Esophagus (tissue), 2 donors: Measurements from ENCODE around the gene ERC1. TPM values are rescaled to one million over a fixed set of nuclear protein-coding genes. Genes with fewer than 3 reads are reported as not detected.

Experiments used
- H3K27ac ChIP-seq, 2 donors: one replicate each; pipeline ENCODE4 v1.5.1; 2013; ENCODE audit warnings: low read depth in 2 of 2, mild to moderate bottlenecking in 2 of 2, inconsistent platforms in 1 of 2, low read length in 1 of 2, moderate library complexity in 1 of 2
- H3K27me3 ChIP-seq, 2 donors: one replicate each; pipeline ENCODE4 v1.6.1; 2013; ENCODE audit warnings: low read length in 2 of 2, control low read depth in 1 of 2, mild to moderate bottlenecking in 1 of 2; ENCODE audit not compliant: insufficient read depth in 2 of 2, control insufficient read depth in 1 of 2
- H3K36me3 ChIP-seq, 2 donors: one replicate each; pipeline ENCODE4 v1.6.1; 2013; ENCODE audit warnings: low read length in 1 of 2; ENCODE audit not compliant: control insufficient read depth in 2 of 2, insufficient read depth in 2 of 2
- H3K4me1 ChIP-seq, 2 donors: one replicate each; pipeline ENCODE4 v1.6.1; 2013; ENCODE audit warnings: low read length in 1 of 2; ENCODE audit not compliant: control insufficient read depth in 2 of 2, insufficient read depth in 2 of 2
- H3K4me3 ChIP-seq, 2 donors: one replicate each; pipeline ENCODE4 v1.5.1; 2013; ENCODE audit warnings: low read length in 2 of 2, mild to moderate bottlenecking in 2 of 2, low read depth in 1 of 2, moderate library complexity in 1 of 2
- H3K9me3 ChIP-seq, 2 donors: one replicate each; pipeline ENCODE4 v1.6.1; 2013; ENCODE audit warnings: mild to moderate bottlenecking in 2 of 2, low read depth in 1 of 2, low read length in 1 of 2, moderate library complexity in 1 of 2; ENCODE audit not compliant: control insufficient read depth in 2 of 2, insufficient read depth in 1 of 2
- WGBS, 2 donors: extraction: QIAGEN DNeasy Blood & Tissue Kit; methylation state at CpG; one replicate each; pipeline ENCODE4 v1.1.7; 2013; 5-methylcytosine and 5-hydroxymethylcytosine counted together
- polyA plus RNA-seq, 2 donors: library from polyadenylated mRNA; stranded (reverse); fragments of 200-250 nt; gene quantifications; one replicate each; pipeline ENCODE4 v1.2.3, GENCODE V29; 2013
- donor health status: healthy with polysubstance abuse.
- donor health status: Bipolar disorder and iron deficiency.

The ERC1 gene
- polyA plus RNA-seq, 2 donors: 6.4 to 8.7 TPM

DNA sequence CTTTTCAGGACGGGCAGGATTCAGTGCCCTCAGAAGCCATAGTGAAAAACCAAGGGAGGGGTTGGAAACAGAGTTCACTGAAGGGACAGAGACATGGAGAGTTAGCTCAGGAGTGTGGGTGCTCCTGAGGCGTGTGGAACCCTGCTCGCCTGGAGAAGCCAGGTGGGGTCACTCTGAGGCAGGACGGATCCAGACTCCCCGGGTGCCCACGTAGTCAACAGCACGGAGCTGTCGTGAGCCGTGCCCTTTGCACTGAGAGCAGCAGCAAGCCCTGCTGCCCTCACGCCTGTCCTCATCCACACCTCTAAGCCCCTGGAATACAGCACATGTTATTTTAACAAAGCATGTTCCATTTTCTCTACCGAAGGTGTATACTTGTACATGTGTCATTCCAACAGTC lies 488.6 kb downstream of the ERC1 start:
- Histone ChIP-seq H3K27me3 (no peaks in the 10 kb centered on the region), H3K36me3 (no peaks in the 10 kb centered on the region), H3K9me3 (no peaks in the 10 kb centered on the region), H3K4me1 (no peaks in the 10 kb centered on the region), H3K4me3 (no peak overlapping the region), H3K27ac (no peak overlapping the region)
- 95 to 96% methylated on average over 11 of the region's 11 CpGs for WGBS, 2 donors

DNA sequence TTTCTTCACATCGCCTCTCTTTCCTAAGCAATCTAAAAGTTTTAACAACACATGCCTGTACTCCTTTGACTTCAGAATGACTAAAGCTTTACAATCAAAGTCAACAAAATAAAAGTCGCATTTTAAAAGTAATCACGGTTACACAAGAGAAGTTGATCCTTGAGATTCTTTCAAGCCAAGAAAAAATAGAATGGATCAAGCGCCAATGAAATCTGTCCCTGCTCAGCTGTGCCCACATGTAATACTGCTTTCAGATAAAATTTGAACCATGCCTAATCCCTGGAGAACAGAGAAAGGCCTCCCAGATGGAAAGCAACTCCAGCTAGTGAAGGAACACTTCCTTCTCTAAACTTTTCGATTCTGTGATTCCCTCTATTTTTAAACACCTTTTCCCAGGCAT lies 490.3 kb downstream of the ERC1 start:
- H3K36me3 ChIP-seq: no peaks in the 10 kb centered on the region
- H3K4me1 ChIP-seq: no peaks in the 10 kb centered on the region
- WGBS, 2 donors: 66 to 68% methylated on average over 5 of the region's 5 CpGs
- no peaks in the 10 kb centered on the region for H3K9me3 ChIP-seq
- no peaks in the 10 kb centered on the region for H3K27me3 ChIP-seq
- H3K27ac ChIP-seq: no peak overlapping the region
- no peak overlapping the region for H3K4me3 ChIP-seq

DNA sequence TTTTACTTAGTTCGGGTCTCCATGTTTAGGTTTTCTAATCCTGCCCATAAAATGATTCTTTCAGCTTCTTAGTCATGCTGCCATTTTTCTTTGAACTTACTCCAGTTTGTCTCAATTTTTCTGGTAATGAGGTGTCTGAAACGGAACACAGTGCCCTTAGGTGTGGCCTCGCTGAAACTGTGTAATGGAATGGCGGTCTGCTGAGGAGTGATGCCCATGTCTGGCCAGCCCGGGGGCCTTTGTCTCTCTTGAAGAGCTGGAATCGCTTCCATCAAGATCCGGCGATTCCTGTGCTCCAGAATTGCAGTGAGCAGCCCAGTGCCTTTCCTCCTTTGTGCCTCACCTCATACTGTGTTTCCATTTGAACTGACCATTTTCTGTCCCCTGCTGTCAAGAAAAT lies 490.9 kb downstream of the ERC1 start:
- Histone ChIP-seq H3K4me1 (no peaks in the 10 kb centered on the region), H3K27me3 (no peaks in the 10 kb centered on the region), H3K36me3 (no peaks in the 10 kb centered on the region), H3K4me3 (no peak overlapping the region), H3K27ac (no peak overlapping the region), H3K9me3 (no peaks in the 10 kb centered on the region)
- 83 to 89% methylated on average over 8 of the region's 8 CpGs for WGBS, 2 donors

DNA sequence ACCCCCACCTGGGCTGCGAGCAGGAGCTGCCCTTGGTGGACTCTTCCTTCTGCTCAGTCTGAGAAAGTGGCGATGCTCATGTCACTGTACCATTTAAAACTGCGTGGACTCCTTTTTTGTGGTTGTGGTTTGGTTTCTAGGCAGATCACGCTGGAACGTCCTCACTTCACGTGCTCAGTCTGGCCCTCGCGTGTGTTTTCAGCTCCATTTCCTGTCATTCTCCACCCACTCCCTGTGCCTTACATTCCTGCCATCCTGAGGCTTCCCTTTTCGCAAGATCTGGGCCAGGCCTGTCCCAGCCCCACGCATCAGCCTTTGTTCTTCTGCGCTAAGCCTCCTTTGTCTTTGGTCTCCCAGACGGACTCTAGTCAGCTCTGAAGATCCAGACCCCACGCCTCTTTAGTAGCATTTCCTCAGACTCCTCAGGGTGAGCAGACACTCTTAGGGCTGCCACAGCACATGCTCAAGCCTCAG lies 497.9 kb downstream of the ERC1 start:
- no peaks in the 10 kb centered on the region for H3K27me3 ChIP-seq
- H3K27ac ChIP-seq: no peak overlapping the region
- WGBS, 2 donors: 61 to 64% methylated on average over 13 of the region's 13 CpGs
- no peaks in the 10 kb centered on the region for H3K4me1 ChIP-seq
- H3K36me3 ChIP-seq: peaks cover 8 to 24% of the 10 kb centered on the region in 2 donors
- no peaks in the 10 kb centered on the region for H3K9me3 ChIP-seq
- H3K4me3 ChIP-seq: no peak overlapping the region

DNA sequence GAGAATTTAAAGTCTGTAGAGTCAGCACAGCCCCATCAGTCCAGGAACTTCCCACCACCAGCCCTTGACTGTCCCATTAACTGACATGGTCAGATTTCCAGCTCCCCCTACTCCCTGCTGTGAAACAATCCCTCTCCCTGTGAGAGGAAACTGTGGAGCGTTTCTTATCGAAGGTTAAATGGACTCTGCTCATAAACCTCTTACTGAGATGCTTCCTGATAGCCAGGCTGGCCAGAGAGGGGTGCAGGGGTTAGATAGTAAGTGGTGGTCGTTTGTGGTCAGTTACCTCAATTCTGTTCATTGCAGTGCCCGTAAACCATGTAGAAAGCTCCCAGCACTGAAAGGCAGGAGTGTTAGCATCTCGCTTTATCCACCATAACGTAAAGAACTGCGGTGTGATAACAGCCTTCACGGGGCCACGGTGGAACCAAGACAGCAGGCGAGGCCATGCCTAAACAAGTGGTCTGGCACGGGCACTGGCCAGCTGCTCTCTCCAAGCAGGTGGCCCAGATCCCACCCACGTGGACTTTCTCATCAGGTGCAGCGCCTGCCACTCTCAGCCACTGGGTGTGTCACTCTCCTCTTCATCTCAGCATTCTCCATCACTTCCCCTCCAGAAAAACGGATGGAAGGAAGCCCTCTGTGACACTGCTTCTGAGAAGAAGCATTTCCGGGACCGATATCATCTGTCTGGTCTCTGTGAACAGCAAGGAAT lies 501.1 kb downstream of the ERC1 start:
- 82 to 85% methylated on average over 16 of the region's 16 CpGs for WGBS, 2 donors
- H3K27me3 ChIP-seq: no peaks in the 10 kb centered on the region
- peaks cover 3 to 6% of the 10 kb centered on the region in 2 donors for H3K4me1 ChIP-seq
- H3K9me3 ChIP-seq: no peaks in the 10 kb centered on the region
- H3K36me3 ChIP-seq: peaks cover 8 to 24% of the 10 kb centered on the region in 2 donors
- no peak overlapping the region for H3K4me3 ChIP-seq
- H3K27ac ChIP-seq: no peak overlapping the region

DNA sequence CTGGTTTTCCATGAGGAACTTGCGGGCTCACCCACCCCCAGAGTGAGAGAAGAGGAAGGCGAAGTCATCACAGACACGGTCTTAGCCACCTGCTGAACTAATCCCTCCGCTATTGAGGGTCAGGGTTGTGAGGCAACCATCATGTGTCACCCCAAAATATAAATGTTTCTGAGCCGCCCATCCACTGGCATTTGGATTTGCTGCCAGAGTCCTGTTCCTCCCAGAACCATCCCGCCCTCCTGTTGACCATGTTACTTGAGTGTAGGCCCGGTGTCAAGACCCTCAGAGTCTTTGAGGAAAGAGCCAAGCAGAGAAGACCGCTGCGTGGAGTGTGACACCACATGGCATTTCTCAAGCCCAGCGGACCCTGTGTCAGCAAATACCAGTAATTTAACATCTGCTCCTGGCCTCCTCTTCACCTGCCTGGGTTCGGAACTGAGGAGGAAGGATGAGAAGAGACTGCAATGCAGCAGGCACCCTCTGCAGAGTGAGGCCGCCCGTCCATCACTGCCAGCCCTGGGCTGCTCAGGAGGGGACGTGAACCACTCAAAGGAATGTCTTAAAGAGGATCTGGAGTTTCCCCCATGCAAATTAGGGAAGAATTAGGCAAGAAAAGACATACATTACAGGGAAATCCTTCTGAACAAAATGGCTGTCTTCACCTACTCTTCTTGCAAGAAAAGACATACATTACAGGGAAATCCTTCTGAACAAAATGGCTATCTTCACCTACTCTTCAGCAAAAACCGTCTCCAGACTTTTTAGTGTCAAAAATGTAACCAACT lies 502.9 kb downstream of the ERC1 start:
- Histone ChIP-seq H3K4me1 (peaks cover 3 to 6% of the 10 kb centered on the region in 2 donors), H3K27me3 (no peaks in the 10 kb centered on the region), H3K27ac (no peak overlapping the region), H3K4me3 (no peak overlapping the region), H3K9me3 (no peaks in the 10 kb centered on the region), H3K36me3 (peaks cover 8 to 23% of the 10 kb centered on the region in 2 donors)
- 95 to 96% methylated on average over 15 of the region's 15 CpGs for WGBS, 2 donors

DNA sequence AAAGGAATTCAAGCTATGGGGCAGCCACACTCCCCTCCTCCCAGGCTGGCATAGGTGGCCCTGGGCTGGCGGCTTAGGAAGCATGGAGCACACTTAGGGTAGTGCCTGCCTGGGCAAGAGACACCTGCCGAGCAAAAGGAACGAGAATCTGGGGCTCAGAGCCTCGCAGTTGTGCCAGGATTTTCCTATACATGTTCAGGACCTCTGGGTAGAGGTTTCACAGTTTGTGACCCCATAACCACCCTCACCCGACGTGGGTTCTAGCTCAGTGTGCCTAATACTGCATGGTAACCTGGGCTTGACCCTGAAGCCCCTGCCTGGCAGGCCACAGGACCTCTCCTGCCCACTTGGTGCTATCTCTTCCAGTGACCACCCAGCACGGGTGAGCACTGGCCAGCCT lies 503.8 kb downstream of the ERC1 start:
- Histone ChIP-seq H3K4me1 (peaks cover 3 to 6% of the 10 kb centered on the region in 2 donors), H3K27me3 (no peaks in the 10 kb centered on the region), H3K36me3 (peaks cover 8 to 21% of the 10 kb centered on the region in 2 donors), H3K4me3 (no peak overlapping the region), H3K9me3 (no peaks in the 10 kb centered on the region), H3K27ac (no peak overlapping the region)
- 89 to 93% methylated on average over 7 of the region's 7 CpGs for WGBS, 2 donors

DNA sequence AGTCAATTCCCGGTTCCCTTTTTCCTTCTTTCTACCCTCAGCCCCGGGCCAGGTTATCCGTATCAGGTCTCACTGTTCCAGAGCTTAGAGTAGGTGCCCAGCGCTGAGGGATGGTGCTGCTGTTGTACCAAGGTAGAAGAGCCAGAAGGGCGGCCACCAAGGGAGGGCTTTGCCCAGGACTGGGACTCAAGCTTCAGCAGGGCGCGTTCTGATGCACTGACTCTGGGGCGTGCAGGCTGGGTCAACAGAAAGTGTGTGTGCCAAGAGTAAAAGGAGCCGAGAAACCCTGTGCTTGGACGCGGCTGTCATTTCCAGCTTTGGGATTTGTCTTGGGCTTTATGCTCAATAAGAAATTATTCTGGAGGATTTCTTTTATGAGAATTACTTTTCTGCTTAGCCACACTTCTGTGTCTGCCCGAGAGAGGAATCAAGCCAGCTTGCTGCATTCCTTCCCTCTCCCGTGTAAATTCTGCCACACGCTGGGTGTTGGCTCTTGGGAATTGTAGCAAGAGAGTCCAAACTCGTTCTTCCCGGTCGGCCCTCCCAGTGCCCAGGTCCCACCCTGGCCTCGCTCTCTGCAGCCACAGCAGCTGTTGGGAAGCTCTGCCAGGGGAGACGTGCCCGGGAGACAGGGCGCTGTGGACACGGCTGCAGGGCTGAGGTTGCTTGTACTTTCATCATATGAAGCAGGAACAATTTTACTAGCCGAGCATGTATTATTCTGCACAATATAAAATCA lies 505.3 kb downstream of the ERC1 start:
- Histone ChIP-seq H3K27me3 (no peaks in the 10 kb centered on the region), H3K36me3 (peaks cover 0 to 10% of the 10 kb centered on the region in 2 donors), H3K4me3 (no peak overlapping the region), H3K27ac (peak overlapping the region; percentile 55 to 57), H3K9me3 (no peaks in the 10 kb centered on the region), H3K4me1 (peaks cover 3 to 6% of the 10 kb centered on the region in 2 donors)
- 34 to 40% methylated on average over 23 of the region's 23 CpGs for WGBS, 2 donors

DNA sequence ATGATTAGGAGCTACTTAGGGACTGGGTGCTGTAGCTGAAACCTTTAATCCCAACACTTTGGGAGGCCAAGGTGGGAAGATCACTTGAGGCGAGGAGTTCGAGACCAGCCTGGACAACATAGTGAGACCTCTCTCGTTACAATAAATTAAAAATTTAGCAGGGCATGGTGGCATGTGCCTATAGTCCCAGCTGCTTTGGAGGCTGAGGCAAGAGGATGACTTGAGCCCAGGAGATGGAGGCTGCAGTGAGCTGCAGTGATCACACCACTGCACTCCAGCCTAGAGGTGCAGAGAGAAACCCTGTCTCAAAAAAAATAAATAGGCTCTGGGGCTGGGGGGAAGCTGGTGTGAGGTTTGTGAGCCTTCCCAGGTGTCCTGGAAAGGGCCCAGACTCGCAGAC lies 506.1 kb downstream of the ERC1 start:
- H3K4me3 ChIP-seq: no peak overlapping the region
- WGBS, 2 donors: 92 to 93% methylated on average over 4 of the region's 4 CpGs
- peaks cover 0 to 4% of the 10 kb centered on the region in 2 donors for H3K36me3 ChIP-seq
- no peaks in the 10 kb centered on the region for H3K9me3 ChIP-seq
- no peaks in the 10 kb centered on the region for H3K27me3 ChIP-seq
- peaks cover 3 to 6% of the 10 kb centered on the region in 2 donors for H3K4me1 ChIP-seq
- H3K27ac ChIP-seq: no peak overlapping the region
